Fibroblast of pulmonary artery (primary cell): ENCODE data around the gene PHYKPL.

Experiments
- DNase-seq: peaks from one replicate; pipeline ENCODE4 v3.0.0-alpha.2; 2010; ENCODE audit warnings: low read depth
- H3K4me3 ChIP-seq: replicated peaks from 2 replicates; pipeline ENCODE4 v1.5.1; 2011; ENCODE audit warnings: low read depth, mild to moderate bottlenecking, control low read depth, low read length, moderate library complexity
- CTCF ChIP-seq: IDR thresholded peaks from 2 replicates; pipeline ENCODE4 v1.5.1; 2011; ENCODE audit warnings: mild to moderate bottlenecking, control low read depth, low read length, inconsistent platforms; ENCODE audit errors: missing control alignments

Gene PHYKPL

GRCh38 chr5:178272591-178272990 lies 40.0 kb upstream of the PHYKPL start:
- DNase-seq: no peak
- no peak for TF ChIP-seq CTCF
- no peak overlapping the region for H3K4me3 ChIP-seq

- no peak for TF ChIP-seq CTCF
- DNase-seq: no peak
- H3K4me3 ChIP-seq: no peak overlapping the region
Measured at GRCh38 chr5:178271726-178272479, 39.3 kb upstream of the PHYKPL start.

GRCh38 chr5:178271231-178271630 lies 38.6 kb upstream of the PHYKPL start:
- no peak for DNase-seq
- H3K4me3 ChIP-seq: no peak overlapping the region
- no peak for TF ChIP-seq CTCF

GRCh38 chr5:178269499-178269898 lies 36.9 kb upstream of the PHYKPL start:
- no peak for DNase-seq
- no peak overlapping the region for H3K4me3 ChIP-seq
- TF ChIP-seq CTCF: no peak

GRCh38 chr5:178267876-178268275 lies 35.3 kb upstream of the PHYKPL start:
- no peak for DNase-seq
- no peak for TF ChIP-seq CTCF
- no peak overlapping the region for H3K4me3 ChIP-seq

- no peak overlapping the region for H3K4me3 ChIP-seq
- no peak for DNase-seq
- TF ChIP-seq CTCF: no peak
Measured at GRCh38 chr5:178267245-178267644, 34.6 kb upstream of the PHYKPL start.

- no peak overlapping the region for H3K4me3 ChIP-seq
- no peak for TF ChIP-seq CTCF
- DNase-seq: no peak
Measured at GRCh38 chr5:178266581-178266980, 34.0 kb upstream of the PHYKPL start.
